ENCODE results near the gene UNC45A.

Gene UNC45A

DNA sequence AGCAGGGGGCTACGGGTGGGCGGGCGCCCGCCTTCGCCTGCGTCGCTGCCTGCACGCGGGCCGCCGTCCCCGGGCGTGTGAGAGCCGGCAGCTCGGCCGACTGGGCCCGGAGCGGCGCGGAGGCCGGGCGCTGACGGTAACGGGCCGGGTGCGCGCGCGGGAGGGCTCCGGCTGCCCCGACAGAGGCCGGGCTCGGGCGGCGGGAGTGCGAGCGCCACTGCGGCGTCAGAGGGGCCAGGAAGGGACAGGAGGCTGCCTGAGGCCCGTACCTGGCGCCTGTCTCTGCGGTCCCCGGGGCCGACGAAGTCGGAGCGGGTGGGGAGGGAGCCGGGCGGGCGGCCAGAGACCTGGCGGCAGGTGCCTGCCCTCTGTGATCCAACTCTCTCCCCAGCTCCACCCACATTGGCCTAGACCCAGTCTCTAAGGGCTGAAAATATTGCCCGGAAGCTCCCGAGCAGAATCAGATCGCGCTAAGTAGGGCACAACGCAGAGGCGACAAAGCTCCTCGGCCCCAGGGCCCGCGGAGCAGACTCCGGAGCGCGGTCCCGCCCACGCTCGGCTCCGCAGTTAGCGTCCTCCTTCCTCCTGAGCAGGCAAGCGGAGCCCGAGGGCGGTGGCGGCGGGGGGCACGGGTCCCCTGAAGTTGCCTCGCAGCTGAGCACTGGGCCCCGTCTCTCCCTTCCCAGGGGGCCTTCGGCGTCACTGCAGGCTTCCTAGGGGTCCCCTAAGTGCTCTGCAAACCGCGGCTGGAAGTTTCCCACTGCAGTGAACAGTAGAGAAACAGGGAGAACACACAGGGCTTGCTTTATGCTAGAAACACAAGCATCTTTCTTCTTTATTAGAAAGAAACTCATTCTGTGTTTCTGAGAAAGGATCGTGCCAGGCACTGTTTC lies 32.0 kb upstream of the UNC45A start, which contains the start of gene MAN2A2 (continued):
- TF ChIP-seq, protein P1, sequence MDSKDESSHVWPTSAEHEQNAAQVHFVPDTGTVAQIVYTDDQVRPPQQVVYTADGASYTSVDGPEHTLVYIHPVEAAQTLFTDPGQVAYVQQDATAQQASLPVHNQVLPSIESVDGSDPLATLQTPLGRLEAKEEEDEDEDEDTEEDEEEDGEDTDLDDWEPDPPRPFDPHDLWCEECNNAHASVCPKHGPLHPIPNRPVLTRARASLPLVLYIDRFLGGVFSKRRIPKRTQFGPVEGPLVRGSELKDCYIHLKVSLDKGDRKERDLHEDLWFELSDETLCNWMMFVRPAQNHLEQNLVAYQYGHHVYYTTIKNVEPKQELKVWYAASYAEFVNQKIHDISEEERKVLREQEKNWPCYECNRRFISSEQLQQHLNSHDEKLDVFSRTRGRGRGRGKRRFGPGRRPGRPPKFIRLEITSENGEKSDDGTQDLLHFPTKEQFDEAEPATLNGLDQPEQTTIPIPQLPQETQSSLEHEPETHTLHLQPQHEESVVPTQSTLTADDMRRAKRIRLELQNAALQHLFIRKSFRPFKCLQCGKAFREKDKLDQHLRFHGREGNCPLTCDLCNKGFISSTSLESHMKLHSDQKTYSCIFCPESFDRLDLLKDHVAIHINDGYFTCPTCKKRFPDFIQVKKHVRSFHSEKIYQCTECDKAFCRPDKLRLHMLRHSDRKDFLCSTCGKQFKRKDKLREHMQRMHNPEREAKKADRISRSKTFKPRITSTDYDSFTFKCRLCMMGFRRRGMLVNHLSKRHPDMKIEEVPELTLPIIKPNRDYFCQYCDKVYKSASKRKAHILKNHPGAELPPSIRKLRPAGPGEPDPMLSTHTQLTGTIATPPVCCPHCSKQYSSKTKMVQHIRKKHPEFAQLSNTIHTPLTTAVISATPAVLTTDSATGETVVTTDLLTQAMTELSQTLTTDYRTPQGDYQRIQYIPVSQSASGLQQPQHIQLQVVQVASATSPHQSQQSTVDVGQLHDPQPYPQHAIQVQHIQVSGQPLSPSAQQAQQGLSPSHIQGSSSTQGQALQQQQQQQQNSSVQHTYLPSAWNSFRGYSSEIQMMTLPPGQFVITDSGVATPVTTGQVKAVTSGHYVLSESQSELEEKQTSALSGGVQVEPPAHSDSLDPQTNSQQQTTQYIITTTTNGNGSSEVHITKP (tag by site-specific recombination; IDR thresholded peaks at IDR 0.05): peak; percentile 23; the same call in 1 of the 2 replicates
- TF ChIP-seq, protein P2, sequence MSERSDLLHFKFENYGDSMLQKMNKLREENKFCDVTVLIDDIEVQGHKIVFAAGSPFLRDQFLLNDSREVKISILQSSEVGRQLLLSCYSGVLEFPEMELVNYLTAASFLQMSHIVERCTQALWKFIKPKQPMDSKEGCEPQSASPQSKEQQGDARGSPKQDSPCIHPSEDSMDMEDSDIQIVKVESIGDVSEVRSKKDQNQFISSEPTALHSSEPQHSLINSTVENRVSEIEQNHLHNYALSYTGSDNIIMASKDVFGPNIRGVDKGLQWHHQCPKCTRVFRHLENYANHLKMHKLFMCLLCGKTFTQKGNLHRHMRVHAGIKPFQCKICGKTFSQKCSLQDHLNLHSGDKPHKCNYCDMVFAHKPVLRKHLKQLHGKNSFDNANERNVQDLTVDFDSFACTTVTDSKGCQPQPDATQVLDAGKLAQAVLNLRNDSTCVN (tag by site-specific recombination; optimal IDR thresholded peaks at IDR 0.05): peak; percentile 86
- TF ChIP-seq, protein P3, sequence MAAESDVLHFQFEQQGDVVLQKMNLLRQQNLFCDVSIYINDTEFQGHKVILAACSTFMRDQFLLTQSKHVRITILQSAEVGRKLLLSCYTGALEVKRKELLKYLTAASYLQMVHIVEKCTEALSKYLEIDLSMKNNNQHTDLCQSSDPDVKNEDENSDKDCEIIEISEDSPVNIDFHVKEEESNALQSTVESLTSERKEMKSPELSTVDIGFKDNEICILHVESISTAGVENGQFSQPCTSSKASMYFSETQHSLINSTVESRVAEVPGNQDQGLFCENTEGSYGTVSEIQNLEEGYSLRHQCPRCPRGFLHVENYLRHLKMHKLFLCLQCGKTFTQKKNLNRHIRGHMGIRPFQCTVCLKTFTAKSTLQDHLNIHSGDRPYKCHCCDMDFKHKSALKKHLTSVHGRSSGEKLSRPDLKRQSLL (tag by site-specific recombination; IDR thresholded peaks at IDR 0.05): 0 out of 2 replicates have a peak, but pooled peaks have one; percentile 17
- TF ChIP-seq GLIS1 (tag by site-specific recombination; IDR thresholded peaks at IDR 0.05) (peak; percentile 96), ZNF121 (tag by site-specific recombination; IDR thresholded peaks at IDR 0.05) (peak; percentile 64; the same call in 1 of the 2 replicates), ZBTB20 (tag by site-specific recombination; IDR thresholded peaks at IDR 0.05) (peak; percentile 90), KLF16 (tag by site-specific recombination; IDR thresholded peaks at IDR 0.05) (peak; percentile 74), ZNF514 (tag by site-specific recombination; IDR thresholded peaks at IDR 0.05) (no peak), ZNF133 (tag by site-specific recombination; IDR thresholded peaks at IDR 0.05) (no peak), HOXD13 (CRISPR knock-in tag; IDR thresholded peaks at IDR 0.05; ENCODE audit: borderline replicate concordance) (no peak), ZIC2 (tag by site-specific recombination; IDR thresholded peaks at IDR 0.05) (peak; percentile 99), ZNF600 (tag by site-specific recombination; IDR thresholded peaks at IDR 0.05) (peak; percentile 93), SP3 (tag by site-specific recombination; IDR thresholded peaks at IDR 0.05) (no peak; the same call in 1 of the 2 replicates), ZNF335 (tag by site-specific recombination; conservative IDR thresholded peaks at IDR 0.05) (peak; percentile 94), ZSCAN30 (tag by site-specific recombination; IDR thresholded peaks at IDR 0.05) (0 out of 2 replicates have a peak, but pooled peaks have one; percentile 4), ZNF76 (tag by site-specific recombination; IDR thresholded peaks at IDR 0.05; ENCODE audit: borderline replicate concordance, low read depth) (no peak; the same call in 1 of the 2 replicates), ZNF350 (tag by site-specific recombination; IDR thresholded peaks at IDR 0.05) (no peak), ZNF843 (tag by site-specific recombination; IDR thresholded peaks at IDR 0.05) (no peak), ZNF423 (tag by site-specific recombination; IDR thresholded peaks at IDR 0.05) (peak; percentile 85; the same call in 1 of the 2 replicates), ZXDB (tag by site-specific recombination; IDR thresholded peaks at IDR 0.05) (peak; percentile 65)
- TF ChIP-seq, protein P4, sequence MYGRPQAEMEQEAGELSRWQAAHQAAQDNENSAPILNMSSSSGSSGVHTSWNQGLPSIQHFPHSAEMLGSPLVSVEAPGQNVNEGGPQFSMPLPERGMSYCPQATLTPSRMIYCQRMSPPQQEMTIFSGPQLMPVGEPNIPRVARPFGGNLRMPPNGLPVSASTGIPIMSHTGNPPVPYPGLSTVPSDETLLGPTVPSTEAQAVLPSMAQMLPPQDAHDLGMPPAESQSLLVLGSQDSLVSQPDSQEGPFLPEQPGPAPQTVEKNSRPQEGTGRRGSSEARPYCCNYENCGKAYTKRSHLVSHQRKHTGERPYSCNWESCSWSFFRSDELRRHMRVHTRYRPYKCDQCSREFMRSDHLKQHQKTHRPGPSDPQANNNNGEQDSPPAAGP (tag by site-specific recombination; IDR thresholded peaks at IDR 0.05): peak; percentile 45; the same call in 1 of the 2 replicates
- TF ChIP-seq, protein P5, sequence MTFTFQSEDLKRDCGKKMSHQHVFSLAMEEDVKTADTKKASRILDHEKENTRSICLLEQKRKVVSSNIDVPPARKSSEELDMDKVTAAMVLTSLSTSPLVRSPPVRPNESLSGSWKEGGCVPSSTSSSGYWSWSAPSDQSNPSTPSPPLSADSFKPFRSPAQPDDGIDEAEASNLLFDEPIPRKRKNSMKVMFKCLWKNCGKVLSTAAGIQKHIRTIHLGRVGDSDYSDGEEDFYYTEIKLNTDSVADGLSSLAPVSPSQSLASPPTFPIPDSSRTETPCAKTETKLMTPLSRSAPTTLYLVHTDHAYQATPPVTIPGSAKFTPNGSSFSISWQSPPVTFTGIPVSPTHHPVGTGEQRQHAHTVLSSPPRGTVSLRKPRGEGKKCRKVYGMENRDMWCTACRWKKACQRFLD (tag by site-specific recombination; IDR thresholded peaks at IDR 0.05): no peak
- TF ChIP-seq, protein P6, sequence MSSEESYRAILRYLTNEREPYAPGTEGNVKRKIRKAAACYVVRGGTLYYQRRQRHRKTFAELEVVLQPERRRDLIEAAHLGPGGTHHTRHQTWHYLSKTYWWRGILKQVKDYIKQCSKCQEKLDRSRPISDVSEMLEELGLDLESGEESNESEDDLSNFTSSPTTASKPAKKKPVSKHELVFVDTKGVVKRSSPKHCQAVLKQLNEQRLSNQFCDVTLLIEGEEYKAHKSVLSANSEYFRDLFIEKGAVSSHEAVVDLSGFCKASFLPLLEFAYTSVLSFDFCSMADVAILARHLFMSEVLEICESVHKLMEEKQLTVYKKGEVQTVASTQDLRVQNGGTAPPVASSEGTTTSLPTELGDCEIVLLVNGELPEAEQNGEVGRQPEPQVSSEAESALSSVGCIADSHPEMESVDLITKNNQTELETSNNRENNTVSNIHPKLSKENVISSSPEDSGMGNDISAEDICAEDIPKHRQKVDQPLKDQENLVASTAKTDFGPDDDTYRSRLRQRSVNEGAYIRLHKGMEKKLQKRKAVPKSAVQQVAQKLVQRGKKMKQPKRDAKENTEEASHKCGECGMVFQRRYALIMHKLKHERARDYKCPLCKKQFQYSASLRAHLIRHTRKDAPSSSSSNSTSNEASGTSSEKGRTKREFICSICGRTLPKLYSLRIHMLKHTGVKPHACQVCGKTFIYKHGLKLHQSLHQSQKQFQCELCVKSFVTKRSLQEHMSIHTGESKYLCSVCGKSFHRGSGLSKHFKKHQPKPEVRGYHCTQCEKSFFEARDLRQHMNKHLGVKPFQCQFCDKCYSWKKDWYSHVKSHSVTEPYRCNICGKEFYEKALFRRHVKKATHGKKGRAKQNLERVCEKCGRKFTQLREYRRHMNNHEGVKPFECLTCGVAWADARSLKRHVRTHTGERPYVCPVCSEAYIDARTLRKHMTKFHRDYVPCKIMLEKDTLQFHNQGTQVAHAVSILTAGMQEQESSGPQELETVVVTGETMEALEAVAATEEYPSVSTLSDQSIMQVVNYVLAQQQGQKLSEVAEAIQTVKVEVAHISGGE (tag by site-specific recombination; conservative IDR thresholded peaks at IDR 0.05; ENCODE audit: low read depth): peak; percentile 46
- TF ChIP-seq, protein P7, sequence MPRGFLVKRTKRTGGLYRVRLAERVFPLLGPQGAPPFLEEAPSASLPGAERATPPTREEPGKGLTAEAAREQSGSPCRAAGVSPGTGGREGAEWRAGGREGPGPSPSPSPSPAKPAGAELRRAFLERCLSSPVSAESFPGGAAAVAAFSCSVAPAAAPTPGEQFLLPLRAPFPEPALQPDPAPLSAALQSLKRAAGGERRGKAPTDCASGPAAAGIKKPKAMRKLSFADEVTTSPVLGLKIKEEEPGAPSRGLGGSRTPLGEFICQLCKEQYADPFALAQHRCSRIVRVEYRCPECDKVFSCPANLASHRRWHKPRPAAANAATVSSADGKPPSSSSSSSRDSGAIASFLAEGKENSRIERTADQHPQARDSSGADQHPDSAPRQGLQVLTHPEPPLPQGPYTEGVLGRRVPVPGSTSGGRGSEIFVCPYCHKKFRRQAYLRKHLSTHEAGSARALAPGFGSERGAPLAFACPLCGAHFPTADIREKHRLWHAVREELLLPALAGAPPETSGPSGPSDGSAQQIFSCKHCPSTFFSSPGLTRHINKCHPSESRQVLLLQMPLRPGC (tag by site-specific recombination; IDR thresholded peaks at IDR 0.05): 0 out of 2 replicates have a peak, but pooled peaks have one; percentile 47
